Measurements from ENCODE around the gene VWF. TPM values are rescaled to one million over a fixed set of nuclear protein-coding genes. Genes with fewer than 3 reads are reported as not detected.

Gene VWF
- total and polyA plus RNA-seq, 2 of the 13 experiments (the other 11 are each of a cell fraction or from before 2014, with no cell fraction given), result 0.20 to 0.25 TPM

DNA sequence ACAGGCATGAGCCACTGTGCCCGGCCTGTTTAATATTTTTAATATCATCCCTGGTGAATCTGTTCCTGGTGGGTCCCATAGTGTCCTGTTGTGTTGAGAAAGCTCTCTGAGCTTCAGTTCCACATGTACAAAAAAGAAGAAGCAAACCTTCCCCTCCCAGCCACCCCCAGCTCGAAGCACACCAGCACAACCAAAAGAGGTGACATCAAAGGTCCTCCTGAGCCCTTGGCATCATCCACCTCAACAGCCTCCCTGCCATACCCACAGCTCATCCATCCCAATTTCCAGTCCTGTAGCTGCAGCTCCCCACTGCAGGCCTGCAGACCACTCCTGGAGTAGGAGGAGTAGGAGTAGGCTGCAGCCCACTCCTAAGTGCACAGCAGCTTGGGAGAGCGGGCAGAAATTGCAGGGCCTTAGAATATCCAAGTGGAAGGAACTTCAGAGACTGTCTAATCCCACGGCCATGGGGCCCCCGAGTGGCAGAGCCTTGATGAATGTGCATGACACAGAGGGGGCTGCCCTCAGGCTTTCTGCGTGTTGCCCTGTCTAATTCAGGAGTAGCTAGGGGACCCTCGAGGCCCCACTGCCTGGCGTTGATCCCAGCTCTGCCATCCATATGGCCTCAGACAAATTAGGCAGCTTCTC is 39.1 kb upstream of the VWF start (continued):
- TF ChIP-seq, protein P1, sequence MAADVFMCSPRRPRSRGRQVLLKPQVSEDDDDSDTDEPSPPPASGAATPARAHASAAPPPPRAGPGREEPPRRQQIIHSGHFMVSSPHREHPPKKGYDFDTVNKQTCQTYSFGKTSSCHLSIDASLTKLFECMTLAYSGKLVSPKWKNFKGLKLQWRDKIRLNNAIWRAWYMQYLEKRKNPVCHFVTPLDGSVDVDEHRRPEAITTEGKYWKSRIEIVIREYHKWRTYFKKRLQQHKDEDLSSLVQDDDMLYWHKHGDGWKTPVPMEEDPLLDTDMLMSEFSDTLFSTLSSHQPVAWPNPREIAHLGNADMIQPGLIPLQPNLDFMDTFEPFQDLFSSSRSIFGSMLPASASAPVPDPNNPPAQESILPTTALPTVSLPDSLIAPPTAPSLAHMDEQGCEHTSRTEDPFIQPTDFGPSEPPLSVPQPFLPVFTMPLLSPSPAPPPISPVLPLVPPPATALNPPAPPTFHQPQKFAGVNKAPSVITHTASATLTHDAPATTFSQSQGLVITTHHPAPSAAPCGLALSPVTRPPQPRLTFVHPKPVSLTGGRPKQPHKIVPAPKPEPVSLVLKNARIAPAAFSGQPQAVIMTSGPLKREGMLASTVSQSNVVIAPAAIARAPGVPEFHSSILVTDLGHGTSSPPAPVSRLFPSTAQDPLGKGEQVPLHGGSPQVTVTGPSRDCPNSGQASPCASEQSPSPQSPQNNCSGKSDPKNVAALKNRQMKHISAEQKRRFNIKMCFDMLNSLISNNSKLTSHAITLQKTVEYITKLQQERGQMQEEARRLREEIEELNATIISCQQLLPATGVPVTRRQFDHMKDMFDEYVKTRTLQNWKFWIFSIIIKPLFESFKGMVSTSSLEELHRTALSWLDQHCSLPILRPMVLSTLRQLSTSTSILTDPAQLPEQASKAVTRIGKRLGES (CRISPR knock-in tag; IDR thresholded peaks at IDR 0.05; ENCODE audit: borderline replicate concordance), result no peak
- TF ChIP-seq SMARCC2 (IDR thresholded peaks at IDR 0.05) (no peak), ZNF749 (CRISPR knock-in tag; IDR thresholded peaks at IDR 0.05; ENCODE audit: borderline replicate concordance) (no peak), ZNF703 (CRISPR knock-in tag; IDR thresholded peaks at IDR 0.05; ENCODE audit: borderline replicate concordance) (no peak)
- TF ChIP-seq, protein P2, sequence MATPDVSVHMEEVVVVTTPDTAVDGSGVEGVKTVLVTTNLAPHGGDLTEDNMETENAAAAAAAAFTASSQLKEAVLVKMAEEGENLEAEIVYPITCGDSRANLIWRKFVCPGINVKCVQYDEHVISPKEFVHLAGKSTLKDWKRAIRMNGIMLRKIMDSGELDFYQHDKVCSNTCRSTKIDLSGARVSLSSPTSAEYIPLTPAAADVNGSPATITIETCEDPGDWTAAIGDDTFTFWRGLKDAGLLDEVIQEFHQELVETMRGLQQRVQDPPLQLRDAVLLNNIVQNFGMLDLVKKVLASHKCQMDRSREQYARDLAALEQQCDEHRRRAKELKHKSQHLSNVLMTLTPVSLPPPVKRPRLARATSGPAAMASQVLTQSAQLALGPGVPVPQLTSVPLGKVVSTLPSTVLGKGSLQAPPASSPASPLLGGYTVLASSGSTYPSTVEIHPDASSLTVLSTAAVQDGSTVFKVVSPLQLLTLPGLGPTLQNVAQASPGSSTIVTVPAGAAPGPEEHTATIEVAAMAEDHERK (CRISPR knock-in tag; IDR thresholded peaks at IDR 0.05; ENCODE audit: low read depth), result no peak
- TF ChIP-seq, protein P3, sequence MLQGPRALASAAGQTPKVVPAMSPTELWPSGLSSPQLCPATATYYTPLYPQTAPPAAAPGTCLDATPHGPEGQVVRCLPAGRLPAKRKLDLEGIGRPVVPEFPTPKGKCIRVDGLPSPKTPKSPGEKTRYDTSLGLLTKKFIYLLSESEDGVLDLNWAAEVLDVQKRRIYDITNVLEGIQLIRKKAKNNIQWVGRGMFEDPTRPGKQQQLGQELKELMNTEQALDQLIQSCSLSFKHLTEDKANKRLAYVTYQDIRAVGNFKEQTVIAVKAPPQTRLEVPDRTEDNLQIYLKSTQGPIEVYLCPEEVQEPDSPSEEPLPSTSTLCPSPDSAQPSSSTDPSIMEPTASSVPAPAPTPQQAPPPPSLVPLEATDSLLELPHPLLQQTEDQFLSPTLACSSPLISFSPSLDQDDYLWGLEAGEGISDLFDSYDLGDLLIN (CRISPR knock-in tag; IDR thresholded peaks at IDR 0.05; ENCODE audit: borderline replicate concordance), result no peak

Data from HepG2 (cell line).